Measurements from ENCODE around the gene METTL13. TPM values are rescaled to one million over a fixed set of nuclear protein-coding genes. Genes with fewer than 3 reads are reported as not detected.
A peak's percentile ranks its signal among the peaks of the same experiment; 100 is the strongest.

METTL13 gene
- total and polyA plus RNA-seq, 9 of the 15 experiments (the other 6 are each of a cell fraction or from before 2014, with no cell fraction given): 18.9 to 78.9 (median 54.9) TPM

DNA sequence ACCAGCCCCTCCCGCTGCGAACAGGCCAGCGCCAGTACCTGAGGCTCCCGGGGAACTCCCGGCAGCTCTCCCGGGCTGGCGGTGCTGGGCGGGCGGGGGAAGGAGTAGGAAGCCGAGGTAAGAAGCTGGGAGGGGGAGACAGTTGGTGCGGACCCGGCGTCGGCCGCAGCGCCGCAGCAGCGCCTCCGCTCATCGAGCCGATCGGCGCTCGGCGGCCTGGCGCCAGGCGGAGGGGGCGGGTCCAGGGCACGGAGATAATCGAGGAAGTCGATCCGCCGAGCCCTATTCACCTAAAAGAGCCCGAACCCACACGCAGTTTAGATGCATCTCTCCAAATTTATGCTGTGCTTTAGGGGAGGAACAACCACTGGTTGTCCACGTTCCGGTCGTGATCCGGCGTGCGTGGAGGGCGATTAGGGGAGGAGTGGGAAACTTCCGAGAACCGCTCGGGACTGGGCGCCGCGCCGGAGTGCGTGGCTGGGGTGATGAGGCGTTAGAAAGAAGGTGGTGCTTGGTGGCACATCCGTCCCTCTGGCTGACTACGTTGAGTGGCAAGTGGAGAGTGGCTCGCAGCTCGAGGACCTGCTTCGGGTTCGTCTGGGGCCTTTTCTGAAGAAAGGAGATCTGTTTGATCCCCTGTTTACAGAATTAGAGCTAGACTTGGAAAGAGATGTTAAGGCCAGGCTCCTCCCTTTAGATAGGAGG lies 39.4 kb upstream of the METTL13 start, which contains the start of gene VAMP4 (continued):
- TF ChIP-seq, protein P1, sequence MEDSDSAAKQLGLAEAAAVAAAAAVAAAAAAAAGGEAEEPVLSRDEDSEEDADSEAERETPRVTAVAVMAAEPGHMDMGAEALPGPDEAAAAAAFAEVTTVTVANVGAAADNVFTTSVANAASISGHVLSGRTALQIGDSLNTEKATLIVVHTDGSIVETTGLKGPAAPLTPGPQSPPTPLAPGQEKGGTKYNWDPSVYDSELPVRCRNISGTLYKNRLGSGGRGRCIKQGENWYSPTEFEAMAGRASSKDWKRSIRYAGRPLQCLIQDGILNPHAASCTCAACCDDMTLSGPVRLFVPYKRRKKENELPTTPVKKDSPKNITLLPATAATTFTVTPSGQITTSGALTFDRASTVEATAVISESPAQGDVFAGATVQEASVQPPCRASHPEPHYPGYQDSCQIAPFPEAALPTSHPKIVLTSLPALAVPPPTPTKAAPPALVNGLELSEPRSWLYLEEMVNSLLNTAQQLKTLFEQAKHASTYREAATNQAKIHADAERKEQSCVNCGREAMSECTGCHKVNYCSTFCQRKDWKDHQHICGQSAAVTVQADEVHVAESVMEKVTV (CRISPR knock-in tag; IDR thresholded peaks at IDR 0.05): peak; percentile 22; the same call in 1 of the 2 replicates
- TF ChIP-seq, protein P2, sequence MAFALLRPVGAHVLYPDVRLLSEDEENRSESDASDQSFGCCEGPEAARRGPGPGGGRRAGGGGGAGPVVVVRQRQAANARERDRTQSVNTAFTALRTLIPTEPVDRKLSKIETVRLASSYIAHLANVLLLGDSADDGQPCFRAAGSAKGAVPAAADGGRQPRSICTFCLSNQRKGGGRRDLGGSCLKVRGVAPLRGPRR (CRISPR knock-in tag; IDR thresholded peaks at IDR 0.05): no peak
- TF ChIP-seq, protein P3, sequence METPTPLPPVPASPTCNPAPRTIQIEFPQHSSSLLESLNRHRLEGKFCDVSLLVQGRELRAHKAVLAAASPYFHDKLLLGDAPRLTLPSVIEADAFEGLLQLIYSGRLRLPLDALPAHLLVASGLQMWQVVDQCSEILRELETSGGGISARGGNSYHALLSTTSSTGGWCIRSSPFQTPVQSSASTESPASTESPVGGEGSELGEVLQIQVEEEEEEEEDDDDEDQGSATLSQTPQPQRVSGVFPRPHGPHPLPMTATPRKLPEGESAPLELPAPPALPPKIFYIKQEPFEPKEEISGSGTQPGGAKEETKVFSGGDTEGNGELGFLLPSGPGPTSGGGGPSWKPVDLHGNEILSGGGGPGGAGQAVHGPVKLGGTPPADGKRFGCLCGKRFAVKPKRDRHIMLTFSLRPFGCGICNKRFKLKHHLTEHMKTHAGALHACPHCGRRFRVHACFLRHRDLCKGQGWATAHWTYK (CRISPR knock-in tag; IDR thresholded peaks at IDR 0.05): peak; percentile 94
- TF ChIP-seq ARNT (IDR thresholded peaks at IDR 0.05): 0 out of 4 replicates have a peak, but pooled peaks of 1 of the 2 experiments have one; percentile 13
- TF ChIP-seq, protein P4, sequence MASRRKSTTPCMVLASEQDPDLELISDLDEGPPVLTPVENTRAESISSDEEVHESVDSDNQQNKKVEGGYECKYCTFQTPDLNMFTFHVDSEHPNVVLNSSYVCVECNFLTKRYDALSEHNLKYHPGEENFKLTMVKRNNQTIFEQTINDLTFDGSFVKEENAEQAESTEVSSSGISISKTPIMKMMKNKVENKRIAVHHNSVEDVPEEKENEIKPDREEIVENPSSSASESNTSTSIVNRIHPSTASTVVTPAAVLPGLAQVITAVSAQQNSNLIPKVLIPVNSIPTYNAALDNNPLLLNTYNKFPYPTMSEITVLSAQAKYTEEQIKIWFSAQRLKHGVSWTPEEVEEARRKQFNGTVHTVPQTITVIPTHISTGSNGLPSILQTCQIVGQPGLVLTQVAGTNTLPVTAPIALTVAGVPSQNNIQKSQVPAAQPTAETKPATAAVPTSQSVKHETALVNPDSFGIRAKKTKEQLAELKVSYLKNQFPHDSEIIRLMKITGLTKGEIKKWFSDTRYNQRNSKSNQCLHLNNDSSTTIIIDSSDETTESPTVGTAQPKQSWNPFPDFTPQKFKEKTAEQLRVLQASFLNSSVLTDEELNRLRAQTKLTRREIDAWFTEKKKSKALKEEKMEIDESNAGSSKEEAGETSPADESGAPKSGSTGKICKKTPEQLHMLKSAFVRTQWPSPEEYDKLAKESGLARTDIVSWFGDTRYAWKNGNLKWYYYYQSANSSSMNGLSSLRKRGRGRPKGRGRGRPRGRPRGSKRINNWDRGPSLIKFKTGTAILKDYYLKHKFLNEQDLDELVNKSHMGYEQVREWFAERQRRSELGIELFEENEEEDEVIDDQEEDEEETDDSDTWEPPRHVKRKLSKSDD (conservative IDR thresholded peaks at IDR 0.05; ENCODE audit: low read length): no peak
- TF ChIP-seq GTF2A2 (tag; IDR thresholded peaks at IDR 0.05): no peak
- TF ChIP-seq TCF7L2 (IDR thresholded peaks at IDR 0.05; ENCODE audit: low read depth, low read length): no peak
- TF ChIP-seq TARDBP (IDR thresholded peaks at IDR 0.05): peak; percentile 71
- TF ChIP-seq, protein P5, sequence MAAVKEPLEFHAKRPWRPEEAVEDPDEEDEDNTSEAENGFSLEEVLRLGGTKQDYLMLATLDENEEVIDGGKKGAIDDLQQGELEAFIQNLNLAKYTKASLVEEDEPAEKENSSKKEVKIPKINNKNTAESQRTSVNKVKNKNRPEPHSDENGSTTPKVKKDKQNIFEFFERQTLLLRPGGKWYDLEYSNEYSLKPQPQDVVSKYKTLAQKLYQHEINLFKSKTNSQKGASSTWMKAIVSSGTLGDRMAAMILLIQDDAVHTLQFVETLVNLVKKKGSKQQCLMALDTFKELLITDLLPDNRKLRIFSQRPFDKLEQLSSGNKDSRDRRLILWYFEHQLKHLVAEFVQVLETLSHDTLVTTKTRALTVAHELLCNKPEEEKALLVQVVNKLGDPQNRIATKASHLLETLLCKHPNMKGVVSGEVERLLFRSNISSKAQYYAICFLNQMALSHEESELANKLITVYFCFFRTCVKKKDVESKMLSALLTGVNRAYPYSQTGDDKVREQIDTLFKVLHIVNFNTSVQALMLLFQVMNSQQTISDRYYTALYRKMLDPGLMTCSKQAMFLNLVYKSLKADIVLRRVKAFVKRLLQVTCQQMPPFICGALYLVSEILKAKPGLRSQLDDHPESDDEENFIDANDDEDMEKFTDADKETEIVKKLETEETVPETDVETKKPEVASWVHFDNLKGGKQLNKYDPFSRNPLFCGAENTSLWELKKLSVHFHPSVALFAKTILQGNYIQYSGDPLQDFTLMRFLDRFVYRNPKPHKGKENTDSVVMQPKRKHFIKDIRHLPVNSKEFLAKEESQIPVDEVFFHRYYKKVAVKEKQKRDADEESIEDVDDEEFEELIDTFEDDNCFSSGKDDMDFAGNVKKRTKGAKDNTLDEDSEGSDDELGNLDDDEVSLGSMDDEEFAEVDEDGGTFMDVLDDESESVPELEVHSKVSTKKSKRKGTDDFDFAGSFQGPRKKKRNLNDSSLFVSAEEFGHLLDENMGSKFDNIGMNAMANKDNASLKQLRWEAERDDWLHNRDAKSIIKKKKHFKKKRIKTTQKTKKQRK (IDR thresholded peaks at IDR 0.05; ENCODE audit: borderline replicate concordance, low read depth, low read length): peak; percentile 36; the same call in 1 of the 2 replicates
- TF ChIP-seq, protein P6, sequence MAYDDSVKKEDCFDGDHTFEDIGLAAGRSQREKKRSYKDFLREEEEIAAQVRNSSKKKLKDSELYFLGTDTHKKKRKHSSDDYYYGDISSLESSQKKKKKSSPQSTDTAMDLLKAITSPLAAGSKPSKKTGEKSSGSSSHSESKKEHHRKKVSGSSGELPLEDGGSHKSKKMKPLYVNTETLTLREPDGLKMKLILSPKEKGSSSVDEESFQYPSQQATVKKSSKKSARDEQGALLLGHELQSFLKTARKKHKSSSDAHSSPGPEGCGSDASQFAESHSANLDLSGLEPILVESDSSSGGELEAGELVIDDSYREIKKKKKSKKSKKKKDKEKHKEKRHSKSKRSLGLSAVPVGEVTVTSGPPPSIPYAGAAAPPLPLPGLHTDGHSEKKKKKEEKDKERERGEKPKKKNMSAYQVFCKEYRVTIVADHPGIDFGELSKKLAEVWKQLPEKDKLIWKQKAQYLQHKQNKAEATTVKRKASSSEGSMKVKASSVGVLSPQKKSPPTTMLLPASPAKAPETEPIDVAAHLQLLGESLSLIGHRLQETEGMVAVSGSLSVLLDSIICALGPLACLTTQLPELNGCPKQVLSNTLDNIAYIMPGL (CRISPR knock-in tag; IDR thresholded peaks at IDR 0.05): peak; percentile 87; the same call in 1 of the 2 replicates
- peak; percentile 95 for TF ChIP-seq RBM39 (optimal IDR thresholded peaks at IDR 0.05; ENCODE audit: low read depth, low read length)
- TF ChIP-seq ESRRA (IDR thresholded peaks at IDR 0.05; ENCODE audit: borderline replicate concordance, low read depth): peak; percentile 30; the same call in 1 of the 2 replicates
- peak; percentile 99 for TF ChIP-seq XRCC5 (IDR thresholded peaks at IDR 0.05; ENCODE audit: low read depth, low read length)
